ENCODE data around the gene EEF1B2.

- TF ChIP-seq CTCF (IDR thresholded peaks at IDR 0.05): no peak
- no peak for TF ChIP-seq POLR2A (IDR thresholded peaks at IDR 0.05)
Measured at GRCh38 chr2:206193671-206194357, 34.1 kb downstream of the EEF1B2 start.

All from right lobe of liver (tissue), 4 donors.